HEK293T (cell line): ENCODE results near the gene HOXA5.

Experiments
- CTCF ChIA-PET: fragments of 350-600 bp; formaldehyde crosslinking; extraction: SDS; loops from one replicate; lab custom pipeline; 2021; ENCODE audit warnings: antibody characterized with exemption, inconsistent platforms; lab: Yijun Ruan, JAX
- POLR2A ChIA-PET: fragments of 350-600 bp; formaldehyde crosslinking; extraction: SDS; loops from one replicate; lab custom pipeline; 2020; ENCODE audit warnings: antibody characterized with exemption, inconsistent platforms; lab: Yijun Ruan, JAX
- DNase-seq: peaks from one replicate; pipeline ENCODE4 v3.0.0; 2012; ENCODE audit warnings: mixed read lengths; ENCODE audit errors: extremely low spot score
- ARNT ChIP-seq: fragments of 450-650 bp; IDR thresholded peaks from 2 replicates; pipeline ENCODE4 v1.6.1; 2017; ENCODE audit warnings: mild to moderate bottlenecking
- BHLHE40 ChIP-seq: fragments of 450-650 bp; IDR thresholded peaks from 2 replicates; pipeline ENCODE4 v1.6.1; 2016; ENCODE audit warnings: mild to moderate bottlenecking, moderate library complexity, borderline replicate concordance
- CTBP1 ChIP-seq: fragments of 450-650 bp; IDR thresholded peaks from 2 replicates; pipeline ENCODE4 v1.6.1; 2016; ENCODE audit warnings: borderline replicate concordance
- ELF4 ChIP-seq: fragments of 450-650 bp; IDR thresholded peaks from 2 replicates; pipeline ENCODE4 v1.6.1; 2017; ENCODE audit warnings: antibody characterized with exemption
- FOXA1 ChIP-seq: fragments of 450-650 bp; IDR thresholded peaks from 2 replicates; pipeline ENCODE4 v1.6.1; 2016; ENCODE audit warnings: mild to moderate bottlenecking
- FOXK2 ChIP-seq: fragments of 450-650 bp; IDR thresholded peaks from 2 replicates; pipeline ENCODE4 v1.6.1; 2016; ENCODE audit warnings: mild to moderate bottlenecking
- FOXM1 ChIP-seq: fragments of 450-650 bp; IDR thresholded peaks from 2 replicates; pipeline ENCODE4 v1.6.1; 2017; ENCODE audit warnings: mild to moderate bottlenecking, borderline replicate concordance
- HDGF ChIP-seq: fragments of 450-650 bp; IDR thresholded peaks from 2 replicates; pipeline ENCODE4 v1.6.1; 2017; ENCODE audit warnings: antibody characterized with exemption, borderline replicate concordance
- L3MBTL2 ChIP-seq: fragments of 450-650 bp; conservative IDR thresholded peaks from 2 replicates; pipeline ENCODE4 v1.6.1; 2016; ENCODE audit warnings: mild to moderate bottlenecking
- LEF1 ChIP-seq: fragments of 450-650 bp; IDR thresholded peaks from 2 replicates; pipeline ENCODE4 v1.6.1; 2017; ENCODE audit warnings: mild to moderate bottlenecking, borderline replicate concordance
- NFRKB ChIP-seq: fragments of 450-650 bp; IDR thresholded peaks from 2 replicates; pipeline ENCODE4 v1.6.1; 2016; ENCODE audit warnings: mild to moderate bottlenecking, moderate library complexity
- SP1 ChIP-seq: fragments of 450-650 bp; IDR thresholded peaks from 2 replicates; pipeline ENCODE4 v1.6.1; 2017
- SUZ12 ChIP-seq: fragments of 450-650 bp; IDR thresholded peaks from 2 replicates; pipeline ENCODE4 v1.6.1; 2016; ENCODE audit warnings: mild to moderate bottlenecking
- TARDBP ChIP-seq: fragments of 450-650 bp; IDR thresholded peaks from 2 replicates; pipeline ENCODE4 v1.6.1; 2016
- ZNF384 ChIP-seq: fragments of 450-650 bp; IDR thresholded peaks from 2 replicates; pipeline ENCODE4 v1.6.1; 2016
- TF ChIP-seq, protein P1 (sequence below): fragments of 450-650 bp; IDR thresholded peaks from 2 replicates; pipeline ENCODE4 v1.6.1; 2016

HOXA5 gene

DNA sequence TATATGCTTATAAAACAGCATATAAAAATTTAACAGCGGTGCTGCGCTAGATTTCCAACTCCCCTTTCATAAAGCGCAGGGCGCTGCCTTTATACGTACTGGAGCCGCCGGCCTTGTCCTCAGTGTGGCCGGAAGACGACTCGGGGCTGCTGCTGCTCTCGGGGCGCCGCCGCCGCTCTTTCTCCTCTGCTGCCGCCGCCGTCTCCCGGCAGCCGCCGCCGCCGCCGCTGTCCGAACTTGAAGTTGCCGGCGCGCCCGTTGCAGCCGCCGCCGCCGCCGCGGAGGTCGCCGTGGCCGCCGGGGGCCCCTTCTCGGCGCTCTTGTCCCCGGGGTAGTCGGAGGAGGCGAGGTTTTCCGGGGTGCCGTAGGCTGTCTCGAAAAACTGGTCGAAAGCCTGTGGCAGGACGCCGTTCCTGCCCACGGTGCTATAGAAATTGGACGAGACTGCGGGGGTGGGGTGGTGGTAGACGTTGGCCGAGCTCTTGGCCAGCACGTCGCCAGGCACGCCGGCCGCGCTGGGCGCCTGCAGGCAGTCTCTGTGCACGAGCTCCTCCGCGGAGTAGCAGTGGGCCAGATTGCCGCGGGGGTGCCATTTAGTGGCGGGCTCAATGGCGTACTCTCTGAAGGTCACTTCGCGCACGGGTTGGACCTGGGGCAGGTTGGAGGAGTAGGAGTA is 41.0 kb upstream of the HOXA5 start:
- DNase-seq: no peak
- TF ChIP-seq SP1 (no peak), NFRKB (no peak), ELF4 (no peak), ARNT (no peak)
- ChIA-PET POLR2A (interaction anchor here (0.6 to 10.3 kb wide), 16 partner anchors 13 to 988 kb away, joined by 3 to 215 read pairs (median 5); partner anchors contain the start of genes CBX3, HNRNPA2B1, HOXA10 and HOXA13), CTCF (interaction anchor here (0.6 to 1.3 kb wide), 4 partner anchors 12 to 986 kb away, joined by 3 to 4 read pairs (median 4); partner anchors contain the start of gene HOXA13)

DNA sequence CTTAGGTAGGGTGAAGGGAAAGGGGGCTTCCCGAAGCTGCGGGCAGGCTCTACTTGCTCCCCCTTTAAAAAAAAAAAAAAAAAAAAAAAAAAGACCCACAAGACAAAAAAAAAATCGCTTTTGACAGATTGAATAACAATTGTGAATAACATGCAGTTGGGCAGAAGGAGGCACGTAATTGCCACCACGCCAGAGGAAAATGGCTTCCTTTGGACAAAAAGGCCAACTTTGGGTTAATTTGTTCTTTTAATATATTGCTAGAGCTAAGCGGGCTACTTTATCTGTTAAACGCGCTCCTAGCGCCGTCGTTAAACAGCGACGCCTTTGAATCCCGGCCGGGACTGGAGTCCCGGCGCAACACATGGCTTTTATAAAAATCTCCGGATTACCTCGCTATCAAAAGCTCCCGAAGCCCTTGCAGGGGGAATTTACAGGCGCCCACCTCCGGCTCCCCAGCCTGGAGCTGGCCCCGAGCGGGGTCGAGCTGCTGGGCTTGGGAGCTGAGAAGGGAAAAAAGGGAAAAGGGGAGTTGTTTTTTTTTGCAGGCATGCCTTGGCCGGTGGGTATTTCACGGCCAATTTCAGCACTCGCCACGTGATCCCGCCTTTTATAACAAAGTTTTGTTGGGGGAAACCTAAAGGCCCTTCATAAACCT is 40.3 kb upstream of the HOXA5 start:
- ChIA-PET CTCF (interaction anchor here (0.6 to 1.3 kb wide), 4 partner anchors 12 to 986 kb away, joined by 3 to 4 read pairs (median 4); no protein-coding TSS in a partner anchor), POLR2A (interaction anchor here (0.6 to 10.3 kb wide), 12 partner anchors 12 to 983 kb away, joined by 3 to 215 read pairs (median 9); partner anchors contain the start of genes CBX3, HNRNPA2B1, HOXA10 and HOXA13)
- TF ChIP-seq LEF1 (no peak), TARDBP (no peak), FOXK2 (no peak), FOXM1 (no peak), SP1 (no peak), L3MBTL2 (peak; percentile 53)
- no peak for DNase-seq

DNA sequence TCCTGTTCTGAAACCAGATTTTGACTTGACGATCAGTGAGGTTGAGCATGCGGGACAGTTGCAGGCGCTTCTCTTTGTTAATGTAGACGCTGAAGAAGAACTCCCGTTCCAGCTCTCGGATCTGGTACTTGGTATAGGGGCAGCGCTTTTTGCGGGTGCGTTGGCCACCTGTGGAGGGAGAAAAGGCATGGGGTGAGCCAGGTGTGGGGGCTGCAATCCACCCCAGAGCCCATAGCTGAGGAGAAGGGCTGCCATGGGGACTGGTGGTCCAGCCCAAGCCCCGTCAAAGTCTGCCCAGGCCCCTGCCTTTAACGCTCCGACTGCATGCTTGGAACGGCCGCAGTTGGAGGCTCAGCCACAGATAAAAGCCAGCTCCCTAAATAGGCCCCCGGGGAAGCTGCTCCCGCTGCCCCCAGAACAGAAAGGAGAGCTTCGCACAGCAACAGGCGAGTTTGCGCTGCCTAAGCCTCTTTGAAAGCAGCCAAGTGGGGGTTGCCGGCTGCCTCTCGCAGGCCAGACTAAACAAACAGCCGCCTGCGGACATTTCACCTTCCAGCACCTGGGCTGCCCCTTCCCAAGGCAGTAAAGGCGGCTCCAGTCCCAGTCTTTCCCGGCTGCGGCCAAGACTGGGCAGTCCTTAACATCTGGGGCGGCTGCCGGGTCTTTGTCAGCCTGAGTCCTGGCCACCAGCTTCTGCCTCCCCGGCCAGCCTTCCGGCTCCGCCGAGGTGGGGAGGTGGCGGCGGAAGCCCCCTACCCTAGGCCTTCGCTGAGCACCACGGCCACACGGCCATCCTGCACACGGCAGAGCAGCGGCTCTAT is 39.6 kb upstream of the HOXA5 start:
- POLR2A ChIA-PET: interaction anchor here (0.6 to 10.3 kb wide), 7 partner anchors 11 to 983 kb away, joined by 3 to 215 read pairs (median 11); partner anchors contain the start of genes HNRNPA2B1, HOXA10, HOXA3 and HOXA7
- no peak for DNase-seq

DNA sequence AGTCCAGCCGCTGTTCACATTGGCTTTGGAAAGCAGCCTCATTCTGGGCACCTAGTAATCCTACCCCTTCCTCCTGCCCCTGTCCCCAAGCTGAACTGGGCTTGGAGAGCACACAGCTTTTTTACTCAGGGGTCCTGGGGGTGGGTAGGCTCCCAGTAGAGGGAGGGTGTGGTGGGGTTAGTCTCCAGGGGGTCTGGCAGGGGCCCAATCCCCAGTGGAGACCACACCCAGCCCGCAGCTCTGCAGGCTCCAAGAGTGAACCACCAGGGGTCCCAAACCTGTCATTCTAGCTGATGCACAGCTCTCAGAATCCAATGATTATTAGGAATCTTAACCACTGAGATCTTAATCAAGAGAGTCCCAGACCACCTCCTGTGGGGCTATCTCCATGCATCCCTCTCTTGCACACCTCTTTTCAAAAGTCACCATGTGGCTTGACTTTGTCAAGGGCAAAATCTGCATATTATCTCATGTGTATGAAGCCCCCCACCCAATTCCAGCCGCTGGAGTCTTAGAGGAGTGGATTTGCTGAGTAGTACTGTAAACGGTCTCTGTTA is 38.9 kb upstream of the HOXA5 start:
- POLR2A ChIA-PET: interaction anchor here (0.7 to 10.3 kb wide), 9 partner anchors 11 to 982 kb away, joined by 3 to 215 read pairs (median 4); partner anchors contain the start of genes HNRNPA2B1, HOXA10, HOXA3 and HOXA7
- TF ChIP-seq FOXA1 (no peak), HDGF (peak; percentile 15; the same call in 1 of the 2 replicates), SUZ12 (no peak), NFRKB (no peak), FOXM1 (no peak), ELF4 (no peak), TARDBP (no peak), L3MBTL2 (0 out of 2 replicates have a peak, but pooled peaks have one; percentile 22), BHLHE40 (no peak), CTBP1 (peak; percentile 38; the same call in 1 of the 2 replicates), SP1 (no peak), LEF1 (no peak), FOXK2 (no peak), ZNF384 (no peak), ARNT (no peak)
- TF ChIP-seq, protein P1, sequence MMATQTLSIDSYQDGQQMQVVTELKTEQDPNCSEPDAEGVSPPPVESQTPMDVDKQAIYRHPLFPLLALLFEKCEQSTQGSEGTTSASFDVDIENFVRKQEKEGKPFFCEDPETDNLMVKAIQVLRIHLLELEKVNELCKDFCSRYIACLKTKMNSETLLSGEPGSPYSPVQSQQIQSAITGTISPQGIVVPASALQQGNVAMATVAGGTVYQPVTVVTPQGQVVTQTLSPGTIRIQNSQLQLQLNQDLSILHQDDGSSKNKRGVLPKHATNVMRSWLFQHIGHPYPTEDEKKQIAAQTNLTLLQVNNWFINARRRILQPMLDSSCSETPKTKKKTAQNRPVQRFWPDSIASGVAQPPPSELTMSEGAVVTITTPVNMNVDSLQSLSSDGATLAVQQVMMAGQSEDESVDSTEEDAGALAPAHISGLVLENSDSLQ: peak; percentile 89
- CTCF ChIA-PET: interaction anchor here (1.0 to 1.3 kb wide), 2 partner anchors 20 to 22 kb away, joined by 3 read pairs; no protein-coding TSS in a partner anchor
- DNase-seq: no peak

More for the DNA sequence above, 39.6 kb upstream of the HOXA5 start:
- TF ChIP-seq FOXK2 (no peak), SP1 (no peak), FOXM1 (no peak), HDGF (no peak), ELF4 (no peak)
- CTCF ChIA-PET: interaction anchor here (1.3 kb wide), 1 partner anchor 22 kb away, joined by 3 read pairs; no protein-coding TSS in a partner anchor

DNA sequence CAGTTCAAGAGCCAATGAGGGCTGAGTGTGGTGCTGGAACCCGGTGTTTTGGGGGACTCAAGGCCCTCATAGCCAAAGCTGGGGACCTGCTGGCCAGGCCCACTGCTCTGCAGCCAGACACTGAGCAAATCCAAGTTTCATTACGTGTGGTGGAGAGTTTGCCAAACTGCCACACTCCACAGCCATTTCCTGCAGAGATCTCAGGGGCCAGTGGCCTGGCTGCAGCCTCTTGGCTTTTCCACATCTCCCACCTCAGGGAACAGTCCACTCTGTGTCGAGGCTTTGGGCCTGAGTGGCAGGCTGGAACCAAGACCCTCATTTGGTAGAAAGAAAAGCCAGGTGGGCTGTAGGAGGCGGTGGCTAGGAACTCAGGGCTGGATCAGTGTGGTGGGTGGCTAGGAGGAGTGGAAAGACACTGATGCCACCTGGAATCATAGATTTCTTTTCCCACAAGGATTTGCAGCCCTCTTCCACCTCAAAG is 38.4 kb upstream of the HOXA5 start:
- no peak for TF ChIP-seq FOXK2
- TF ChIP-seq SP1: no peak
- TF ChIP-seq BHLHE40: no peak
- TF ChIP-seq NFRKB: no peak
- no peak for TF ChIP-seq FOXM1
- TF ChIP-seq SUZ12: no peak
- TF ChIP-seq, protein P1: no peak
- no peak for TF ChIP-seq ZNF384
- TF ChIP-seq CTBP1: no peak
- no peak for TF ChIP-seq L3MBTL2
- TF ChIP-seq TARDBP: no peak
- no peak; the same call in 1 of the 2 replicates for TF ChIP-seq HDGF
- ChIA-PET CTCF (interaction anchor here (1.0 to 1.3 kb wide), 2 partner anchors 19 to 21 kb away, joined by 3 read pairs; no protein-coding TSS in a partner anchor), POLR2A (interaction anchor here (0.7 to 10.3 kb wide), 9 partner anchors 10 to 982 kb away, joined by 3 to 215 read pairs (median 4); partner anchors contain the start of genes HNRNPA2B1, HOXA10, HOXA3 and HOXA7)
- no peak for DNase-seq
